Astrocyte (in vitro differentiated cells and primary cell): ENCODE measurements around the gene MEIOSIN.

ENCODE experiments used
- CTCF ChIP-seq: IDR thresholded peaks from 2 replicates; pipeline ENCODE4 v1.5.1; 2011; ENCODE audit warnings: low read depth, mild to moderate bottlenecking, inconsistent platforms, low read length, moderate library complexity; ENCODE audit not compliant: insufficient read depth
- EZH2 ChIP-seq: IDR thresholded peaks from 2 replicates; pipeline ENCODE4 v1.6.1; 2012; ENCODE audit warnings: mild to moderate bottlenecking, low read length, inconsistent platforms; ENCODE audit not compliant: insufficient read depth

GRCh38 chr19:45779231-45780145 lies 46.2 kb downstream of the MEIOSIN start:
- TF ChIP-seq CTCF (no peak), EZH2 (no peak)
